NCI-H2081 treated with DMSO at 0.1 percent for 48 hours (cell line): Measurements from ENCODE around the gene SERP2.
"Not testable (repeated sequence)": the region's sequence is repeated elsewhere in the genome, so short reads cannot be mapped to it uniquely, and the experiment has no call there.

ENCODE experiments used
- DNase-seq: peaks from one replicate; lab custom pipeline; 2025; lab: John Stamatoyannopoulos, UW

SERP2 gene

GRCh38 chr13:44373601-44374347, at the start of gene SERP2:
SERP2 (plus strand) TSS chr13:44373824; CDS start chr13:44374026, 202 bp downstream.
- no peak for DNase-seq

- DNase-seq = no peak
Measured at GRCh38 chr13:44326961-44327360, 46.7 kb upstream of the SERP2 start.

GRCh38 chr13:44329041-44329440, 44.6 kb upstream of the SERP2 start:
- not testable (repeated sequence) for DNase-seq

GRCh38 chr13:44329909-44330545, 43.6 kb upstream of the SERP2 start:
- no peak for DNase-seq

- no peak for DNase-seq
Measured at GRCh38 chr13:44331446-44331845, 42.2 kb upstream of the SERP2 start.

GRCh38 chr13:44331912-44332851, 41.4 kb upstream of the SERP2 start:
- no peak for DNase-seq

GRCh38 chr13:44333950-44334655, 39.5 kb upstream of the SERP2 start:
- DNase-seq = no peak

GRCh38 chr13:44334751-44335150, 38.9 kb upstream of the SERP2 start:
- DNase-seq = no peak

GRCh38 chr13:44336934-44337333, 36.7 kb upstream of the SERP2 start:
- no peak for DNase-seq

- no peak for DNase-seq
Measured at GRCh38 chr13:44337581-44337980, 36.0 kb upstream of the SERP2 start.

GRCh38 chr13:44340508-44340907, 33.1 kb upstream of the SERP2 start:
- no peak for DNase-seq

- DNase-seq = no peak
Measured at GRCh38 chr13:44342741-44343140, 30.9 kb upstream of the SERP2 start.

- DNase-seq = no peak
Measured at GRCh38 chr13:44346534-44346933, 27.1 kb upstream of the SERP2 start.

- DNase-seq = no peak
Measured at GRCh38 chr13:44347301-44347700, 26.3 kb upstream of the SERP2 start.

GRCh38 chr13:44347949-44348348, 25.7 kb upstream of the SERP2 start:
- DNase-seq = no peak

- DNase-seq = no peak
Measured at GRCh38 chr13:44350775-44351504, 22.7 kb upstream of the SERP2 start.

- DNase-seq = no peak
Measured at GRCh38 chr13:44351505-44351854, 22.1 kb upstream of the SERP2 start.

- no peak for DNase-seq
Measured at GRCh38 chr13:44352202-44352601, 21.4 kb upstream of the SERP2 start.

GRCh38 chr13:44352671-44353070, 21.0 kb upstream of the SERP2 start:
- DNase-seq = no peak

GRCh38 chr13:44354331-44354730, 19.3 kb upstream of the SERP2 start:
- DNase-seq = no peak

GRCh38 chr13:44354884-44355283, 18.7 kb upstream of the SERP2 start:
- DNase-seq = no peak
